DOHH2 (cell line): Measurements from ENCODE around the gene ELFN1.

Experiments used
- H3F3A ChIP-seq: fragments of 200-600 bp; sonication (generic), shearing (Covaris generic); 2 replicates; pipeline ENCODE4 v1.6.0; 2016; ENCODE audit warnings: antibody characterized with exemption, mild to moderate bottlenecking; ENCODE audit not compliant: control insufficient read depth, insufficient read depth
- H3K27ac ChIP-seq: fragments of 200-600 bp; sonication (generic); 2 replicates; pipeline ENCODE4 v1.5.1; 2014; ENCODE audit warnings: low read depth, mild to moderate bottlenecking, low read length, moderate library complexity
- H3K27me3 ChIP-seq: fragments of 200-600 bp; sonication (generic); 2 replicates; pipeline ENCODE4 v1.6.1; 2014; ENCODE audit warnings: mild to moderate bottlenecking, low read length, mixed read lengths; ENCODE audit not compliant: control insufficient read depth
- H3K36me3 ChIP-seq: fragments of 200-600 bp; sonication (generic); 2 replicates; pipeline ENCODE4 v1.6.1; 2014; ENCODE audit warnings: mild to moderate bottlenecking, low read length, moderate library complexity, mixed read lengths; ENCODE audit not compliant: control insufficient read depth
- H3K4me1 ChIP-seq: fragments of 200-600 bp; sonication (generic); 2 replicates; pipeline ENCODE4 v1.6.1; 2014; ENCODE audit warnings: mild to moderate bottlenecking, low read length, mixed read lengths; ENCODE audit not compliant: control insufficient read depth
- H3K4me2 ChIP-seq: fragments of 200-600 bp; sonication (generic); 2 replicates; pipeline ENCODE4 v1.6.0; 2014; ENCODE audit warnings: mild to moderate bottlenecking, low read length, moderate library complexity
- H3K4me3 ChIP-seq: fragments of 200-600 bp; sonication (generic); 2 replicates; pipeline ENCODE4 v1.5.1; 2014; ENCODE audit warnings: mild to moderate bottlenecking, low read length, mixed read lengths
- H3K79me2 ChIP-seq: fragments of 200-600 bp; sonication (generic); 2 replicates; pipeline ENCODE4 v1.6.1; 2014; ENCODE audit warnings: mild to moderate bottlenecking, low read length, mixed read lengths; ENCODE audit not compliant: control insufficient read depth
- H3K9me2 ChIP-seq: fragments of 200-600 bp; sonication (generic); replicated peaks from 2 replicates; pipeline ENCODE4 v1.6.1; 2014; ENCODE audit warnings: mild to moderate bottlenecking, low read length, mixed read lengths; ENCODE audit not compliant: control insufficient read depth
- H3K9me3 ChIP-seq: fragments of 200-600 bp; sonication (generic); 2 replicates; pipeline ENCODE4 v1.6.1; 2014; ENCODE audit warnings: antibody characterized with exemption, low read length, mixed read lengths; ENCODE audit not compliant: control insufficient read depth, insufficient read depth
- H4K20me1 ChIP-seq: fragments of 200-600 bp; sonication (generic); 2 replicates; pipeline ENCODE4 v1.6.0; 2014; ENCODE audit warnings: low read depth, mild to moderate bottlenecking, antibody characterized with exemption, low read length, moderate library complexity; ENCODE audit not compliant: control insufficient read depth, insufficient read depth
- EZH2phosphoT487 ChIP-seq: fragments of 200-600 bp; sonication (generic); IDR thresholded peaks from 2 replicates; pipeline ENCODE4 v1.6.1; 2017; ENCODE audit warnings: borderline replicate concordance, mild to moderate bottlenecking, antibody characterized with exemption, low read length, moderate library complexity, mixed read lengths
- TF ChIP-seq, protein P1 (sequence below): fragments of 200-600 bp; sonication (generic); IDR thresholded peaks from one replicate; pipeline ENCODE4 v1.5.1; 2014; ENCODE audit warnings: antibody characterized with exemption, mild to moderate bottlenecking, low read depth, low read length; ENCODE audit not compliant: poor library complexity, severe bottlenecking

ELFN1 gene

DNA sequence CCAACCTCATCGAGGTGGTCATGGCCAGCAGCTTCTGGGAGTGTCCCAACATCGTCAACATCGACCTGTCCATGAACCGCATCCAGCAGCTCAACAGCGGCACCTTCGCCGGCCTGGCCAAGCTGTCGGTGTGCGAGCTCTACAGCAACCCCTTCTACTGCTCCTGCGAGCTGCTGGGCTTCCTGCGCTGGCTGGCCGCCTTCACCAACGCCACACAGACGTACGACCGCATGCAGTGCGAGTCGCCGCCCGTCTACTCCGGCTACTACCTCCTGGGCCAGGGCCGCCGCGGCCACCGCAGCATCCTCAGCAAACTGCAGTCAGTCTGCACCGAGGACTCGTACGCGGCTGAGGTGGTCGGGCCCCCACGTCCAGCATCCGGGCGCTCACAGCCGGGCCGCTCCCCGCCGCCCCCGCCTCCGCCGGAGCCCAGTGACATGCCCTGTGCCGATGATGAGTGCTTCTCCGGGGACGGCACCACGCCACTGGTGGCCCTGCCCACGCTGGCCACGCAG lies 75.0 kb downstream of the ELFN1 start:
- no peak overlapping the region for H3K4me3 ChIP-seq
- no peaks in the 10 kb centered on the region for H3K9me3 ChIP-seq
- H3F3A ChIP-seq: no peaks in the 10 kb centered on the region
- H3K36me3 ChIP-seq: no peaks in the 10 kb centered on the region
- H3K4me1 ChIP-seq: no peaks in the 10 kb centered on the region
- no peaks in the 10 kb centered on the region for H4K20me1 ChIP-seq
- TF ChIP-seq EZH2phosphoT487: no peak
- TF ChIP-seq, protein P1, sequence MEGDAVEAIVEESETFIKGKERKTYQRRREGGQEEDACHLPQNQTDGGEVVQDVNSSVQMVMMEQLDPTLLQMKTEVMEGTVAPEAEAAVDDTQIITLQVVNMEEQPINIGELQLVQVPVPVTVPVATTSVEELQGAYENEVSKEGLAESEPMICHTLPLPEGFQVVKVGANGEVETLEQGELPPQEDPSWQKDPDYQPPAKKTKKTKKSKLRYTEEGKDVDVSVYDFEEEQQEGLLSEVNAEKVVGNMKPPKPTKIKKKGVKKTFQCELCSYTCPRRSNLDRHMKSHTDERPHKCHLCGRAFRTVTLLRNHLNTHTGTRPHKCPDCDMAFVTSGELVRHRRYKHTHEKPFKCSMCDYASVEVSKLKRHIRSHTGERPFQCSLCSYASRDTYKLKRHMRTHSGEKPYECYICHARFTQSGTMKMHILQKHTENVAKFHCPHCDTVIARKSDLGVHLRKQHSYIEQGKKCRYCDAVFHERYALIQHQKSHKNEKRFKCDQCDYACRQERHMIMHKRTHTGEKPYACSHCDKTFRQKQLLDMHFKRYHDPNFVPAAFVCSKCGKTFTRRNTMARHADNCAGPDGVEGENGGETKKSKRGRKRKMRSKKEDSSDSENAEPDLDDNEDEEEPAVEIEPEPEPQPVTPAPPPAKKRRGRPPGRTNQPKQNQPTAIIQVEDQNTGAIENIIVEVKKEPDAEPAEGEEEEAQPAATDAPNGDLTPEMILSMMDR: no peak
- H3K9me2 ChIP-seq: no peaks in the 10 kb centered on the region
- H3K27me3 ChIP-seq: peaks cover 11% of the 10 kb centered on the region
- no peaks in the 10 kb centered on the region for H3K79me2 ChIP-seq
- H3K4me2 ChIP-seq: no peak overlapping the region
- no peak overlapping the region for H3K27ac ChIP-seq

DNA sequence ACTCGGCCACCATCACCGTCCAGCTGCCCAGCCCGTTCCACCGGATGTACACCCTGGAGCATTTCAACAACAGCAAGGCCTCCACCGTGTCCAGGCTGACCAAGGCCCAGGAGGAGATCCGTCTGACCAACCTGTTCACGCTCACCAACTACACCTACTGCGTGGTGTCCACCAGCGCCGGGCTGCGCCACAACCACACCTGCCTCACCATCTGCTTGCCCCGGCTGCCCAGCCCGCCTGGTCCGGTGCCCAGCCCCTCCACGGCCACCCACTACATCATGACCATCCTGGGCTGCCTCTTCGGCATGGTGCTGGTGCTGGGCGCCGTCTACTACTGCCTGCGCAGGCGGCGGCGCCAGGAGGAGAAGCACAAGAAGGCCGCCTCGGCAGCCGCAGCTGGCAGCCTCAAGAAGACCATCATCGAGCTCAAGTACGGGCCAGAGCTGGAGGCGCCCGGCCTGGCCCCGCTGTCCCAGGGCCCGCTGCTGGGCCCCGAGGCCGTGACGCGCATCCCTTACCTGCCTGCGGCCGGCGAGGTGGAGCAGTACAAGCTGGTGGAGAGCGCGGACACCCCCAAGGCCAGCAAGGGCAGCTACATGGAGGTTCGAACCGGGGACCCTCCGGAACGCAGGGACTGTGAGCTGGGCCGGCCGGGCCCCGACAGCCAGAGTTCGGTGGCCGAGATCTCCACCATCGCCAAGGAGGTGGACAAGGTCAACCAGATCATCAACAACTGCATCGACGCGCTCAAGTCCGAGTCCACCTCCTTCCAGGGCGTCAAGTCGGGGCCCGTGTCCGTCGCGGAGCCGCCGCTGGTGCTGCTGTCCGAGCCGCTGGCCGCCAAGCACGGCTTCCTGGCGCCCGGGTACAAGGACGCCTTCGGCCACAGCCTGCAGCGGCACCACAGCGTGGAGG lies 75.8 kb downstream of the ELFN1 start:
- H3K4me1 ChIP-seq: no peaks in the 10 kb centered on the region
- H3K27me3 ChIP-seq: peaks cover 19% of the 10 kb centered on the region
- H3K4me2 ChIP-seq: no peak overlapping the region

DNA sequence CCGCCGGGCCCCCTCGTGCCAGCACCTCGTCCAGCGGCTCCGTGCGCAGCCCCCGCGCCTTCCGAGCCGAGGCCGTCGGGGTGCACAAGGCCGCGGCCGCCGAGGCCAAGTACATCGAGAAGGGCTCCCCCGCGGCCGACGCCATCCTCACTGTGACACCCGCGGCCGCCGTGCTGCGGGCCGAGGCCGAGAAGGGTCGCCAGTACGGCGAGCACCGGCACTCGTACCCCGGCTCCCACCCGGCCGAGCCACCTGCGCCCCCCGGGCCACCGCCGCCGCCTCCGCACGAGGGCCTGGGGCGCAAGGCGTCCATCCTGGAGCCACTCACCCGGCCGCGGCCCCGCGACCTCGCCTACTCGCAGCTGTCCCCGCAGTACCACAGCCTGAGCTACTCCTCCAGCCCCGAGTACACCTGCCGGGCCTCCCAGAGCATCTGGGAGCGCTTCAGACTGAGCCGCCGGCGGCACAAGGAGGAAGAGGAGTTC lies 76.5 kb downstream of the ELFN1 start:
- H3F3A ChIP-seq: no peaks in the 10 kb centered on the region
- no peaks in the 10 kb centered on the region for H4K20me1 ChIP-seq
- H3K79me2 ChIP-seq: no peaks in the 10 kb centered on the region
- no peaks in the 10 kb centered on the region for H3K9me3 ChIP-seq
- no peak overlapping the region for H3K4me2 ChIP-seq
- no peaks in the 10 kb centered on the region for H3K9me2 ChIP-seq
- H3K27me3 ChIP-seq: peaks cover 26% of the 10 kb centered on the region
- no peaks in the 10 kb centered on the region for H3K4me1 ChIP-seq
- TF ChIP-seq EZH2phosphoT487: no peak
- TF ChIP-seq, protein P1: no peak
- H3K36me3 ChIP-seq: no peaks in the 10 kb centered on the region
- no peak overlapping the region for H3K4me3 ChIP-seq
- H3K27ac ChIP-seq: no peak overlapping the region

More for the DNA sequence above, 75.8 kb downstream of the ELFN1 start:
- no peaks in the 10 kb centered on the region for H3F3A ChIP-seq
- no peaks in the 10 kb centered on the region for H3K36me3 ChIP-seq
- no peaks in the 10 kb centered on the region for H3K9me2 ChIP-seq
- H3K4me3 ChIP-seq: no peak overlapping the region
- no peak overlapping the region for H3K27ac ChIP-seq
- no peaks in the 10 kb centered on the region for H3K79me2 ChIP-seq
- TF ChIP-seq, protein P1: no peak
- TF ChIP-seq EZH2phosphoT487: no peak
- H4K20me1 ChIP-seq: no peaks in the 10 kb centered on the region
- no peaks in the 10 kb centered on the region for H3K9me3 ChIP-seq
